Measurements from ENCODE around the gene ENPEP. TPM values are rescaled to one million over a fixed set of nuclear protein-coding genes. Genes with fewer than 3 reads are reported as not detected.

ENPEP gene
- total RNA-seq, 6 donors from 2014 or later, result 0.49 to 10.6 (median 6.1) TPM

DNA sequence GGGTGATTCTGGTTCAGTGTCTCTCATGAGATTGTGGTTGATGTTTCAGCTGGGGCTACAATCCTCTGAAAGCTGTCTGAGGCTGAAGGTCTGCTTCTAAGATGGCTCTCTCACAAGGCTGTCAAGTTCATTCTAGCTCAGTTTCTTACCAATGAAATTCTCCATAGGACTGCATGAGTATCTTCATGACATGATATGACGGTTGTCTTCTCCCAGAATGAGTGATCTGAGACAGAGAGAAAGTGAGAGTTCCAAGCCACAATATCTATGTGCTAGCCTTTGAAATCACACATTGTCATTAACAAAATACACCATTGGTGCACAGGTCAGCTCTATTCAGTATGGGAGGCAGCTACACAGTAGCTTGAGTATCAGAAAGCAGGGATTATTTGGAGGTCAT, 119.6 kb downstream of the ENPEP start:
- no peak overlapping the region for H3K4me3 ChIP-seq
- H3K4me1 ChIP-seq, result no peaks in the 10 kb centered on the region
- no peak for TF ChIP-seq POLR2AphosphoS5 (IDR thresholded peaks at IDR 0.05)
- no peak for TF ChIP-seq POLR2A (IDR thresholded peaks at IDR 0.05)
- no peak for TF ChIP-seq EP300 (IDR thresholded peaks at IDR 0.05)
- TF ChIP-seq, protein P1, sequence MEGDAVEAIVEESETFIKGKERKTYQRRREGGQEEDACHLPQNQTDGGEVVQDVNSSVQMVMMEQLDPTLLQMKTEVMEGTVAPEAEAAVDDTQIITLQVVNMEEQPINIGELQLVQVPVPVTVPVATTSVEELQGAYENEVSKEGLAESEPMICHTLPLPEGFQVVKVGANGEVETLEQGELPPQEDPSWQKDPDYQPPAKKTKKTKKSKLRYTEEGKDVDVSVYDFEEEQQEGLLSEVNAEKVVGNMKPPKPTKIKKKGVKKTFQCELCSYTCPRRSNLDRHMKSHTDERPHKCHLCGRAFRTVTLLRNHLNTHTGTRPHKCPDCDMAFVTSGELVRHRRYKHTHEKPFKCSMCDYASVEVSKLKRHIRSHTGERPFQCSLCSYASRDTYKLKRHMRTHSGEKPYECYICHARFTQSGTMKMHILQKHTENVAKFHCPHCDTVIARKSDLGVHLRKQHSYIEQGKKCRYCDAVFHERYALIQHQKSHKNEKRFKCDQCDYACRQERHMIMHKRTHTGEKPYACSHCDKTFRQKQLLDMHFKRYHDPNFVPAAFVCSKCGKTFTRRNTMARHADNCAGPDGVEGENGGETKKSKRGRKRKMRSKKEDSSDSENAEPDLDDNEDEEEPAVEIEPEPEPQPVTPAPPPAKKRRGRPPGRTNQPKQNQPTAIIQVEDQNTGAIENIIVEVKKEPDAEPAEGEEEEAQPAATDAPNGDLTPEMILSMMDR (IDR thresholded peaks at IDR 0.05), result no peak
- H3K36me3 ChIP-seq, result no peaks in the 10 kb centered on the region
- H3K9me3 ChIP-seq, result peaks cover 0 to 10% (median 2%) of the 10 kb centered on the region in 4 donors
- 86 to 88% methylated on average over 1 of the region's 1 CpG for WGBS, 2 donors
- no peak for DNase-seq
- no peak for ATAC-seq (ENCODE audit: low FRiP score in 2 of 2)
- no peak overlapping the region for H3K27ac ChIP-seq
- H3K27me3 ChIP-seq, result no peaks in the 10 kb centered on the region

DNA sequence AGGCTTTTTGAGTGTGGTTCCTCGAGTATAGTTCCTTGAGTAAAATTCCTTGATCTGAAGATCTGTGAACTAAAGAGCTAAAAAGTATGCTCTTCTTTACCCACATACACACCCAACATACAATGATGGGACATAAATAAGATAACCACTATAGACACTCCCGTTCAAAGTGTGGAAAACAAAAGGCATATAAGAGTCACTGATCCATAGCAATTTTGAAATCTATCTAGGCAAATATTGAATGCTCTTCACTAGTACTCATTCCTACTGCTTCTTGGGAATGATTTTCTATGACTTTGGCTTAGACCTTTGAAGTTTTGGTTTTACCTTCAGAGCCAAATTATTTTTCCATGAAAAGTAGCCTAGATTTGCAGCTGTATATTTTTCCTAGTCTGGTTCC, 120.5 kb downstream of the ENPEP start:
- no peaks in the 10 kb centered on the region for H3K4me1 ChIP-seq
- no peak overlapping the region for H3K4me3 ChIP-seq
- H3K36me3 ChIP-seq, result no peaks in the 10 kb centered on the region
- no peaks in the 10 kb centered on the region for H3K27me3 ChIP-seq
- H3K27ac ChIP-seq, result no peak overlapping the region
- ATAC-seq (ENCODE audit: low FRiP score in 2 of 2) (no peak), DNase-seq (no peak)
- 90 to 96% methylated on average over 2 of the region's 2 CpGs for WGBS, 2 donors
- TF ChIP-seq POLR2A (IDR thresholded peaks at IDR 0.05) (no peak), POLR2AphosphoS5 (IDR thresholded peaks at IDR 0.05) (no peak), EP300 (IDR thresholded peaks at IDR 0.05) (no peak)
- TF ChIP-seq, protein P1 (IDR thresholded peaks at IDR 0.05), result no peak
- H3K9me3 ChIP-seq, result peaks cover 0 to 10% (median 2%) of the 10 kb centered on the region in 4 donors

DNA sequence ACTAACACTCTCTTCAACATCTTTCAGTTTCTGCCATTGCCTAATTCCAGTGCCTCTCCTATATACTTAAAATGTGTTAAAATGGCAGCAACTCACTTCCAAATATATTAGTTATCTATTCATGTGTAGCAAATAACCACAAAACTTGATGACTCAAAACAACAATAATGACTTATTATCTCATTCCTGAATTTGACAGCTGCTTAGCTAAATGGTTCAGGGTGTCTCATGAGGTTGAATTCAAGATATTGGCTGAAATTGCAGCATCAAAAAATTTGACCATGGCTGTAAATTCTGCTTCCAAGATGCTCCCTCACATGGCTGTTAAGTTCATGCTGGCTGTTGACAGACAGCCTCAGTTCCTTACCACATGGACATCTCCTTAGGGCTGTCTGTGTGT, 121.6 kb downstream of the ENPEP start:
- no peaks in the 10 kb centered on the region for H3K36me3 ChIP-seq
- peaks cover 0 to 10% (median 2%) of the 10 kb centered on the region in 4 donors for H3K9me3 ChIP-seq
- no peak overlapping the region for H3K27ac ChIP-seq
- no peaks in the 10 kb centered on the region for H3K27me3 ChIP-seq
- TF ChIP-seq, protein P1 (IDR thresholded peaks at IDR 0.05), result no peak
- TF ChIP-seq EP300 (IDR thresholded peaks at IDR 0.05) (no peak), POLR2AphosphoS5 (IDR thresholded peaks at IDR 0.05) (no peak), POLR2A (IDR thresholded peaks at IDR 0.05) (no peak)
- H3K4me1 ChIP-seq, result no peaks in the 10 kb centered on the region
- DNase-seq (no peak), ATAC-seq (ENCODE audit: low FRiP score in 2 of 2) (no peak)
- H3K4me3 ChIP-seq, result no peak overlapping the region

DNA sequence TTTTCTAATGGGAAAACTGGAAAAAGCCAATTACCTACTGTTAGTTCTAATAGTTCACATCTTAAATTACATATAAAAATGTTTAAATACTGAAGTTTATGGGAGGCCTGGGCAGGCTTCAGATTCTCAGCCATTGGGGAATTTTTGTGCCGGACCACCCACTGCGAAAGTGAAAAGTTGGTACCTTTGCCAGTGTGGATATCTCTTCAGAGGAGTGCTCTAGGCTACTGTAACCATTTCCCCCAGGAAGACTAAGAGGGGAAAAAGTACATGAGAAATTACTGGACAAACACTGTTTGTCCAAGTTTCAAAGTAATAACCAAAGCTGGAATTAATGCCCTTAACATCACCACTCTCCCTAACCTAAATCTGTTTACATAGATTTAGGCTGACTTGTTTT, 126.1 kb downstream of the ENPEP start:
- Histone ChIP-seq H3K36me3 (no peaks in the 10 kb centered on the region), H3K27me3 (no peaks in the 10 kb centered on the region), H3K4me1 (no peaks in the 10 kb centered on the region), H3K9me3 (no peaks in the 10 kb centered on the region), H3K4me3 (no peak overlapping the region), H3K27ac (no peak overlapping the region)
- no peak for DNase-seq
- 89 to 96% methylated on average over 2 of the region's 2 CpGs for WGBS, 2 donors
- ATAC-seq (ENCODE audit: low FRiP score in 2 of 2), result no peak
- TF ChIP-seq, protein P1 (IDR thresholded peaks at IDR 0.05), result no peak
- no peak for TF ChIP-seq POLR2A (IDR thresholded peaks at IDR 0.05)
- no peak for TF ChIP-seq POLR2AphosphoS5 (IDR thresholded peaks at IDR 0.05)
- no peak for TF ChIP-seq EP300 (IDR thresholded peaks at IDR 0.05)

DNA sequence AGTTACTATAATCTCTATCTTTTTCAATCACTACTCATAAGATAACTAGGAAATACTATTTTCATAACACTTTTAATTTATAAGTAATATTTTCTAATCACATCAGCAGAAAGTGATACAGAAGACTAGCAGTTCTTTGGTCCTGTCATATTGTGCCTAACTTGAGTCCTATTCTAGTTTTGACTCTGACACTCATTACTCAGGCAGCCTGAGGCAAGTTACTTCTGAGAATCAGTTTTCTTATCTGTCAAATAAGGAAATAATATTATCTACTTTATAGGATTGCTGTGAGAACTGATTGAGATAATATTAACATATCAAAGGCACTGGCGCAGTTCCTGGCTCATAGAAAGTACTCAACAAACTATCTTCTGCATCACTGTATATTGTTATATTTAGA, 129.1 kb downstream of the ENPEP start:
- Histone ChIP-seq H3K9me3 (no peaks in the 10 kb centered on the region), H3K4me1 (no peaks in the 10 kb centered on the region), H3K36me3 (no peaks in the 10 kb centered on the region), H3K4me3 (no peak overlapping the region), H3K27ac (no peak overlapping the region), H3K27me3 (no peaks in the 10 kb centered on the region)
- WGBS, 2 donors, result 82 to 85% methylated on average over 1 of the region's 1 CpG
- TF ChIP-seq POLR2AphosphoS5 (IDR thresholded peaks at IDR 0.05) (no peak), EP300 (IDR thresholded peaks at IDR 0.05) (no peak)
- TF ChIP-seq, protein P1 (IDR thresholded peaks at IDR 0.05), result no peak
- DNase-seq (no peak), ATAC-seq (ENCODE audit: low FRiP score in 2 of 2) (no peak)

Measured in upper lobe of left lung (tissue), 6 donors.